RWPE1 (cell line): ENCODE measurements around the gene PIP5K1C.

Experiments
- CTCF ChIA-PET: fragments of 350-600 bp; sonication (Branson Sonifier 250); formaldehyde crosslinking; extraction: SDS; loops from one replicate; lab custom pipeline; 2021; lab: Yijun Ruan, JAX
- POLR2A ChIA-PET: fragments of 400-600 bp; formaldehyde crosslinking; extraction: SDS; loops from one replicate; lab custom pipeline; 2020; ENCODE audit warnings: antibody characterized with exemption; ENCODE audit not compliant: low non-redundant PET; lab: Yijun Ruan, JAX
- DNase-seq: peaks from one replicate; pipeline ENCODE4 v3.0.0; 2012; ENCODE audit warnings: low spot score
- H3K27ac ChIP-seq: fragments of 450-650 bp; 2 replicates; pipeline ENCODE4 v1.5.1; 2017
- CTCF ChIP-seq: fragments of 450-650 bp; conservative IDR thresholded peaks from 2 replicates; pipeline ENCODE4 v1.5.1; 2017; ENCODE audit warnings: low read depth, mild to moderate bottlenecking

Gene PIP5K1C

DNA sequence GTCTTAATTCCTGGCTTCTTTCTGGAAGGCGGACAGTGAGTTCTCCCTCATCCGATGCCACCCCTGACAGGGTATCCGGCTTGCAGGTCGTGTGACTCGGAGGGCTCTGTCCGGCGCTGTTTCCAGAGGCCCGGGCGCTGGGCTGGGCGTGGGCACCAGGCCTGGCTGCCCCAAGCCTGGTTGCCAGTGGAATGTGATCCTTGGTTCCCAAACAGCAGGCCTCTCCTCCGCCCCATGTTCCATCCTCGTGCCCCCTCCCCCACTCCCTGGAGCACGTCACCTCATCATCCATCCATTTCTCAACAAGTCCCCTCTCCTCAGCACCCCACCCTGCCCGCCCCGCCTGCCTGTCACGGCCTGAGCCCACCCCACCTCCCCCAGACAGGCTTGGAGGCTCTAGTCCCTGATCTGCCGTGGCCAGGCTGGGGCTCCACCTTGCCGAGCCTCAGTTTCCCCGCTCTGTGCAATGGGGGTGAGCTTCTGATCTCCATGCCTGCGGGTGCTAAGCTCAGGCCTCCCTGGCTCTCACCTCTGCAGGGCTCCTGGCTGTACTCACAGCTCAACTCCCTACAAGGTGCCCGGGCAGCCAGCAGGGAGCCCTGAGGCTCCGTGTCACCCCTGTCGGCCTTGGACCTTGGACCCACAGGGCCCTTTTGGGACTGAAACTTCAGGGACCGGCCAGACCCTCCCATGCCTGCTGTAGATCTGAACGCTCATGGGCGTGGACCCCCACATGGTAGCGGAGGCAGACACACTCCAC is 95.9 kb downstream of the PIP5K1C start:
- POLR2A ChIA-PET = no interaction called here
- CTCF ChIA-PET = no interaction called here
- H3K27ac ChIP-seq = no peak overlapping the region
- DNase-seq = no peak
- TF ChIP-seq CTCF = no peak

DNA sequence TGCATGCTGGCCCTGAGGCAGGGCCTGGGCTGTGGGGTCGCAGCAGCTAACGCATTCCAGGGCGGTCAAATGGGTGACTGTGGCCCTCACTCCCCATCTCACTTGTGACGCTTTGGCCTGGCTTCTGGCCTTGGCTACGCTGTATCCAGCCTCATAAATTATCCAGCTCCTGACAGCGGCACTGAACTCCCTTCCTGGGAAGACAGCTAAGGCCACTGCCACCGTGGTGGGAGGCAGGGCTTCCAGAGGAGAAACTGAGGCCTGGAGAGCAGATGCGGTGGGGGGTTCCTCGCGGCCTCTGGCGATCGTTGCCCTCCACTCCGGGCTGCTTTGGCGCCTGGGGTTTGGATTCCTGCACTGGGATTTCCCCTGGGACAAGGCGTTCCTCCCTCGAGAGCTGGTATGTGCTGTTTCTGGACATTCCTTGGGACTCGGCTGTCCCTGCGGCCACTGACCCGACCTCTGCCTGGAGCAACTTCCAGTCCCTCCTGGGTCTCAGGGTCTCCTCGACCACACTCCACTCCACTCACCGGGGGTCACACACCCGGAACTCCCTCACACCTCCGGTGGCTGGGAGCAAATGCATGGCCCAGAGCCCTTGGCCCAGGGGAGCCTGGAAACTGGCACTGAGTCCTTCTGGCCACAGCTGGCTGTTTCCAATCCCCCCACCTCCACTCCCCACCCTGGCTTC is 97.0 kb downstream of the PIP5K1C start:
- no peak for TF ChIP-seq CTCF
- DNase-seq = no peak
- CTCF ChIA-PET = interaction anchor here (0.6 kb wide), 2 partner anchors 16 to 28 kb away, joined by 3 to 4 read pairs; no protein-coding TSS in a partner anchor
- POLR2A ChIA-PET = no interaction called here
- H3K27ac ChIP-seq = no peak overlapping the region

DNA sequence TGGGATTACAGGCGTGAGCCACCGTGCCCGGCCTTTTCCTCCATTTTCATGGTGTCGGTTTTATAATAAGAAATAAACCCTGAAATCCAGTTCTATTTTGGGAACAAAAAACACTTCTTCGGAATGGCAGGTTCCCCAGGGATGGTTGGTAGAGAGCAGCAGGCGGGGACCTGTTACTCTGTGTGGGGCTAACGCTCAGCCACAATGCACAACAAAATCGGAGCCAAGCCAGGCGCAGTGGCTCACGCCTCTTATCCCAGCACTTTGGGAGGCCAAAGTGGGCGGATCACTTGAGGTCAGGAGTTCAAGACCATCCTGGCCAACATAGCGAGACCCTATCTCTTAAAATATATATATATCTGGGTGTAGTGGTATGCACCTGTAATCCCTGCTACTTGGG is 99.2 kb downstream of the PIP5K1C start:
- ChIA-PET POLR2A (no interaction called here), CTCF (interaction anchor here (0.8 kb wide), 1 partner anchor 56 kb away, joined by 6 read pairs; no protein-coding TSS in a partner anchor)

DNA sequence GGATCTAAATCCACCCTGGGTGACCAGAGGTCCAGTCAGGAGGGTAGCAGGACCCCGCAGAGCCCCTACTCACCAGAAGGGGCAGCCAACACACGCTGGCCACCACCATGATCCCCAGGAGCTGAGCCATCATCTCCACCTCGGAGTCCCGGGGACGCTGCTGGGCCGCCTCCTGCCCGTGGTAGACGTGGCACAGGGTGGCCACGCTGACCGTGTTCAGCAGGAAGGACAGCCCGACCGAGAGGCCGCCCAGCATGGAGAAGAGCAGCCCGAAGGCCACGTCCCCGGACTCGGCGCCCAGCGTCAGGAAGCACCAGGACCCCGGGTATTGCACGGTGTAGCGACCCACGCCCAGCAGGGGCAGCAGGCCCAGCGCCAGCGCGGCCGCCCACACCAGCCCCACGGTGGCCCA is 100.5 kb downstream of the PIP5K1C start:
- no peak for TF ChIP-seq CTCF
- H3K27ac ChIP-seq = no peak overlapping the region
- ChIA-PET CTCF (no interaction called here), POLR2A (no interaction called here)
- DNase-seq = no peak

More for the DNA sequence above, 99.2 kb downstream of the PIP5K1C start:
- no peak for DNase-seq
- no peak for TF ChIP-seq CTCF
- H3K27ac ChIP-seq = no peak overlapping the region

GRCh38 chr19:3595521-3596061 is 104.7 kb downstream of the PIP5K1C start:
- ChIA-PET POLR2A (no interaction called here), CTCF (interaction anchor here (0.6 kb wide), 1 partner anchor 11 kb away, joined by 6 read pairs; no protein-coding TSS in a partner anchor)
- no peak for DNase-seq
- TF ChIP-seq CTCF = no peak
- no peak overlapping the region for H3K27ac ChIP-seq

- TF ChIP-seq CTCF = no peak
- H3K27ac ChIP-seq = no peak overlapping the region
- DNase-seq = no peak
- ChIA-PET POLR2A (no interaction called here), CTCF (interaction anchor here (0.5 kb wide), 1 partner anchor 13 kb away, joined by 4 read pairs; no protein-coding TSS in a partner anchor)
Observed at GRCh38 chr19:3593156-3593555, 107.1 kb downstream of the PIP5K1C start.
